GM11168 (cell line): ENCODE data around the gene SPAG6.
"Not testable (repeated sequence)": the region's sequence is repeated elsewhere in the genome, so short reads cannot be mapped to it uniquely, and the experiment has no call there.

ENCODE experiments used
- in situ Hi-C: fragments of 300-500 bp; cut with MboI; formaldehyde crosslinking; loops from one replicate; pipeline ENCODE4 v1.12.0; 2022; ENCODE audit warnings: low sequenced_read_pairs; ENCODE audit not compliant: unreplicated experiment

Gene SPAG6

GRCh38 chr10:22367471-22367870 lies 22.2 kb downstream of the SPAG6 start:
- in situ Hi-C loops: no loop called here

- in situ Hi-C loops: no loop called here
These were observed 23.1 kb downstream of the SPAG6 start for GRCh38 chr10:22368402-22368801.

GRCh38 chr10:22368981-22369380 lies 23.7 kb downstream of the SPAG6 start:
- in situ Hi-C loops: no loop called here

DNA sequence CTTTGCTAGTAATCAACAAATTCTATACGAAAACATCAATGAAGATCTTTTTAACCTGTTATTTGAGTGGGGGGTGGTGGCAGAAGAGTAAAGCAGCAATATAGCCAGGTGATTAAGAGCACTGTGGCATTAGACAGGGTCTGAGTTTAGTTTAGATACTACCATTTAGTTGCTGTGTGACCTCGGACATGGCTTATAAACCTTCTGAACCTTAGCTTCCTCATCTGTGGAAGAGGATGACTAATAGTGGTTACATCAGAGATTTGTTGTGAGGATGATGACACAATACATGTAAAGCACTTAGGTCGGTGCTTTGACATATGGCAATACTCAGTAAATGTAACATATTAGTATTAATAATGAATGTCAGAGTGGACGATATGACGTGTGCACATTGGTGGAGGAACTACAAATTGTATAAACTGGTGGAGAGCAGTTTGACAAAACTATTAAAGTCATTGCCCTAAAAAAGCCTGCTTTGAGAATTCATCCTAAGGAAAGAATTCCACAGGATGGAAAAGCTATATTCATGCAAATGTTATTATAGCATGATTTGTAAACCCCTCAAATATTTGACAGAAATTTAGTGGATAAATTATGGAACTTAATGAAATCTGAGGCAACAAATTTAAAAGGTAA lies 24.3 kb downstream of the SPAG6 start:
- in situ Hi-C loops: no loop called here

- in situ Hi-C loops: no loop called here
These were observed 25.0 kb downstream of the SPAG6 start for GRCh38 chr10:22370320-22370719.

GRCh38 chr10:22372298-22372697 lies 27.0 kb downstream of the SPAG6 start:
- in situ Hi-C loops: no loop called here

GRCh38 chr10:22372917-22373316 lies 27.6 kb downstream of the SPAG6 start:
- in situ Hi-C loops: no loop called here

- in situ Hi-C loops: no loop called here
These were observed 29.3 kb downstream of the SPAG6 start for GRCh38 chr10:22374489-22375126.

GRCh38 chr10:22379059-22379458 lies 33.8 kb downstream of the SPAG6 start:
- in situ Hi-C loops: no loop called here

- in situ Hi-C loops: no loop called here
These were observed 36.0 kb downstream of the SPAG6 start for GRCh38 chr10:22381262-22381661.

DNA sequence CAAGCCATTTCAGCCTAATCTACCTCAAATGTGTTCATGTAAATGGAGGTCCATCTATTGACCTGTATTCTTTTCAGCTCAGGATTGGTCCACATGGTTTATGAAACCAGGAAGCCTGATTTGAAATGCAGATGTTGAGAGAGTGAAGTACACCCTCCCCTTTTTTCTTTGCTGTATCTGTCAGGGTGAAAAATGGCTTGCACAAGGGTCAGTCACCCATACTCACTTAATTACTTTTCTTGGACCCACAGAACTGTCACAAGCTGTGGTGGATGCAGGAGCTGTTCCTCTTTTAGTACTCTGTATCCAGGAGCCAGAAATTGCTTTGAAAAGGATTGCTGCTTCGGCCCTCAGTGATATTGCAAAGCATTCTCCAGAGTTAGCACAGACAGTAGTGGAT lies 41.2 kb downstream of the SPAG6 start:
- in situ Hi-C loops: no loop called here

GRCh38 chr10:22389856-22390589 lies 44.7 kb downstream of the SPAG6 start:
- in situ Hi-C loops: no loop called here

DNA sequence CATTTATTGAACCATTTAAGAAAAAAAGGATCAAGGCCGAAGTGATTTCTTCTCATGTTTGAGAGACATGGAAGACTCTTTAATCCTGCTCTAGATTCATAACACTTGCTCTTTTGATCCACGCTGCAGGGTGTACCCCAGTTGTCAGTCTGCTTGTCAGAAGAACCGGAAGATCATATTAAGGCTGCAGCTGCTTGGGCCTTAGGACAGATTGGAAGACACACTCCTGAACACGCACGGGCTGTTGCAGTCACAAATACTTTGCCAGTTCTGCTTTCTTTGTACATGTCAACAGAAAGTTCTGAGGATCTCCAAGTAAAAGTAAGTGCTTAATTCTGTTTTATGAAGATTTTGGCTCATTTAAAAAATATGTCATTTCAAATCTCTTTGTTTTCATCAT lies 46.3 kb downstream of the SPAG6 start:
- in situ Hi-C loops: no loop called here

- in situ Hi-C loops: not testable (repeated sequence)
These were observed 50.9 kb downstream of the SPAG6 start for GRCh38 chr10:22396195-22396594.

- in situ Hi-C loops: not testable (repeated sequence)
These were observed 61.6 kb downstream of the SPAG6 start for GRCh38 chr10:22406916-22407315.

GRCh38 chr10:22410394-22410793 lies 65.1 kb downstream of the SPAG6 start:
- in situ Hi-C loops: no loop called here

DNA sequence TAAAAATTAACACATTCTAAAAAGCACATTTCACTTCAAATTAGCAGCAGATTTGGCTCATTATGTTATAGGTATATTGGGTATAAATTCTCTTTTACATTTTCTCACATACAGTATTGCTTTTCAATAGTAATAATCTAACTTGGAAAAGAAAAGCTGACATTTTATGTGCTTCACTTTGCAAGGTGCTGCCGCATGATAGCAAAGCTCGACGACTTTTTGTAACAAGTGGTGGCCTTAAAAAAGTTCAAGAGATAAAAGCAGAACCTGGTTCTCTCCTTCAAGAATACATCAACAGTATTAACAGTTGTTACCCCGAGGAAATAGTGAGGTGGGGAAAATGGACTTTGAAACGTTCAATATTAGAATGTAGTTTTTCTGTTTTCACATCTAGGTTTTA lies 65.5 kb downstream of the SPAG6 start:
- in situ Hi-C loops: no loop called here

DNA sequence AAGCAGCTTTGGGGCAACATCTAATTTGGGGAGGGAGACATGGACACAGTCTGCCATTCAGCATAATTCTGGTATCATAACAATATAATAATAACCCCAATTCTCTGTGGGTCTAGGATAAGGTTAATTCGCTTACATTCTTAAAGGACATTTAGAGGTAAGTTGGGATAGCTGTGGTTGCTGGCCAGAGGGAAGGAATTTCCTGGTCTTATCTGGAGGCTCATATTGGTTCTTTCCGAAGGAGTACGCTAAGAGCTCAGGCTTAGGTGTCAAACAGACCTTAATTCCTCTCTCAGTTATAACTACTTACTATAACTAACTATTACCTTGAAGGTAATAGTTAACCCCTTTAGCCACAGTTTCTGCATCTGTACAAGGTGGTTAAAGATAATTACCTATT lies 68.8 kb downstream of the SPAG6 start:
- in situ Hi-C loops: no loop called here

GRCh38 chr10:22415072-22415471 lies 69.8 kb downstream of the SPAG6 start:
- in situ Hi-C loops: no loop called here

GRCh38 chr10:22417736-22418268 lies 72.5 kb downstream of the SPAG6 start:
- in situ Hi-C loops: no loop called here
